OCI-M2 (cell line): ENCODE results near the gene GNRHR.

Experiments used
- DNase-seq: peaks from one replicate; lab custom pipeline; 2025; ENCODE audit not compliant: unreplicated experiment; lab: John Stamatoyannopoulos, UW

The GNRHR gene

DNA sequence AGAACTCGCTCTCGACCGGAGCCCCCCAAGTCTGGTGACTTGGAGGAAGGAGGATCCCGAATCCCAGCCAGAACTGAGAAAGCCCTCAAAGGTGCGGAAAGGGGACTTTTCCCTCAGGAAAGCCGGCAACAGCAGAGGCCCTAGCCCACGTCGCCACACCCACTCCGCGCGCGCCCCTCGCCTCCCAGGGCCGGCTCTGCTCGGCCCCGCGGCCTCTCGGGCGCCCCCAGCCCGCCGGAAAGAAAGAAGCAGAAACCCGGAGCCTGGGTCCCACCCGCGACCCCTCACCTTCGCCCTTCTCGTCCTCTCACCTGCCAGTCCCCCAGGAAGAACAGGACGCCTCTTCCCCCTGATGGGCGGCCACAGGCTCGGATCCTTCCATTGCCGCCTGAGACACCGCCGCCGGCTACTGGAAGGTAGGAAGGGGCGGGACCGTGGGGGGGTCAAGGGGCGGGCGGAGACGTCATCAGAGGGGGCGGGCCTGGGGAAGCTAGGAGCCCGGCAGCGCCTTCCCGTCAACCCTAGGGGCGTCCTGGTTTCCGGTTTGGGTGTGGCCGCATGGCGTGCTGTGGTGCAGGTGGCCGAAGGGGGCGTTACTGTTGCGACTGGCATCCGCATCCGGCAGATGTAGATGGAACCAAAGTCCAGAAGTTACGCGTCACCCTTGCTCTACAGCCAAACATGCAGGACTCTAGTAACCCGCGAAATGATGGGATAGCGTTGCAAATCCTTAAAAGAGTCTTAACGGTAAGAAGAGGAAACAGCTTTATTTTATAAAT, 53.3 kb downstream of the GNRHR start, which contains the start of gene UBA6:
Gene UBA6 (minus strand): TSS at position 418 of the 779 bp plus-strand sequence. CDS start 36 bp downstream, at position 382.
- peak; percentile 65 for DNase-seq

DNA sequence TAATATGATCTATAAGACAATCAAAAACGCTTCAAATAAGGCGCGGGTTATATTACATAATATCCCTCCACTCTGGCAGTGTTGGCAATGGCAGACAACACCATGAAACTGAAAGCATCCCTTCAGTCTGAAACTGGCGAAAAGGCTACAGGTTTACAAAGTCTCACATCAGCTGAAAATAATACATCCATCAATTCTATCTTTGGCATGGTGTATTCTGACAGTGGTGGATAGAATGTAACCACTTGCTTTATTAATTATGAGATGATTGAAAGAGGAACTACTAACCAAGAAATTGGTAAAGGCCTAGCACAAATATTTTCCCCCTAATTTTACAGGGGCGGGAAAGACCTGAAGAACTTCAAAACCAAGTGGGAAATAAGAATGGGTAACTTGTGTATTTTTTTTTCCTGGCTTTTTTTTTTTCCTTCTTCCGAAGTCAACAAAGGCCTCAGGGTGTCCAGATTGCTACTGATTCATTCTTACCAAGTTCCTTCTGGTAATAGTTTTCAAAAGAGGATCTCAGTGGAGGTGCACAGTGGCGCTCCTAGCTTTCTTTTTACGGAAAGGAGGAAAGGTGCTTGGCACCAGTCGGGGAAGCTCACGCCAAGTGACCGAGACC, 54.0 kb downstream of the GNRHR start:
- DNase-seq: no peak

DNA sequence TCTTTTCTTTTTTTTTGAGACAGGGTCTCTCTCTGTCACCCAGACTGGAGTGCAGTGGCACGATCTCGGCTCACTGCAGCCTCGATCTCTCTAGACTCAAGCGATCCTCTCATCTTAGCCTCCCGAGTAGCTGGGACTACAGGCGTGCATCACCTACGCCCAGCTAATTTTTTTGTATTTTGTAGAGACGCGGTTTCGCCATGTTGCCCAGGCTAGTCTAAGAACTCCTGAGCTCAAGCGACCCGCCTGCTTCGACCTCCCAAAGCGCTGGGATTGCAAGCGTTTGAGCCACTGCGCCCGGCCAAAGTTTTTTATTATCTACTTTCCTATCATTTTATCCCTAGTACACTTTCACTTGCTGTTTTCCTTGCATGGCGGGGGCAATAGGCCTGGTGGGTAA, 54.6 kb downstream of the GNRHR start:
- DNase-seq: no peak

DNA sequence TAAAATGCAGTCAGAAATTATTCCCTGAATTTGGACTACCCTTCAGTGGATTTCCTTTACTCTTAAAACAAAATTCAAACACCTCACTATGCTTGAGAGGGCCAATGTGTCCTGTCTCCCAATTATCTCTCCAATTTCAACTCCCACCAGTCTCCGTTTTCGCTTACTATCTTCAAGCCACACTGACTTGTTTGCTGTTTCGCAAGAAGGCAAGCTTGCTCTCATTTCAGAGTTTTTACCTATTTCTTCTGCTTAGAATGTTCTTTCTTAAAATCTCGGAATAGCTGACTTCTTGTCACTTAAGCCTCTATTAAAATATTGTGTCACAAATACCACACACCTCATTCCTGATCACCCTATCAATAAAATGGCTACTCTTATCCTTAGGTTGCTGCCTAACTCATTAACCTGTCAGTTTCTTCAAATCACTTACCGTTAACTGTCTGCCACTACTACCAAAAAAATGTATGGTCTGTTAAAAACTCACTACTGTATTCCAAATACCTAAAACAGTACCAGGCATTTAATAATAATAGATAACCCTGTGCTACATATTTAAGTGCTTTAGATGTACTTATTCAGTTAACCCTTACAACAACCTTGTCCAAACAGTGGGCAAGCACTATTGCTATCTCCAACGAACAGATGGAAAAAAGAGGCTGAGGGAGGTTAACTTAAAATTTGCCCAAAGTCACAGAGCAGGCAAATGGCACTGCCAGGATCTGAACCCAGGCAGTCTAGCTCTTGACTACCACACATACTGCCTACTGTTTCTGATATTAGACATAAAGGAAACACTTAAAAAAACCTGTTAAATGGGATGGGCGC, 56.1 kb downstream of the GNRHR start:
- DNase-seq: peak; percentile 55

DNA sequence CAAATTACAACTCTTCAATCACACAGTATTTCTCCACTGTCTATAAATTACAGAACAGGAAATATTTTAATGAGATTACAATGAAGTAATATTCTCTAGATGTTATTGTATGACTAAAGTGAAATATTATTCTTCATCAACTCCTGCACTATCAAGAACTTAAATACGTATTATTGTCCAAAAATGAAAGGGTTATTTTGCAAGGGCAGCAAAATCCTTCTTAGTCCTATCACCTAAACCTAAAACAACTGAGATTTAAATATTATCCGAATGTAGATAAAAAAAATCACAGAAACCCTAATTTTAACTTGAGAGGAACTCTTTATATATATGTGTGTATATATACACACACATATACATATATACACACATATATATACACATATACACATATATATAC, 58.1 kb downstream of the GNRHR start:
- DNase-seq: no peak

DNA sequence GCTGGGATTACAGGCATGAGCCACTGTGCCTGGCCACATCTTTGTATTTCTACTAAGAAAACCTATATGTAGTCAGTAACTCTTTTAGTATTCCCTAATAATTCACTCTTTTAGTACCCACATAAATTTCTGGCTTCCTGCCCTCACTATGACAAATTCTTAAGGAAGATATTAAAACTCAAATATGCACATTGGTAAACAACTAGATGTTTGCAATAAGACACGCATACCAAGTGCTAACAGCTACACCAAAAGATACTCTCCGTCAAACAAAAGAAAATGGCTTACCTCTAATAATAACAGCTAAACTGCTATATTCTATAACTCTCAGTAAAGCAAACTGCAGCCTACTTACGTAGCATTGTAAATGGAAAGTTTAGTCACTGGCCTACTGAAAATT, 59.5 kb downstream of the GNRHR start:
- DNase-seq: no peak

DNA sequence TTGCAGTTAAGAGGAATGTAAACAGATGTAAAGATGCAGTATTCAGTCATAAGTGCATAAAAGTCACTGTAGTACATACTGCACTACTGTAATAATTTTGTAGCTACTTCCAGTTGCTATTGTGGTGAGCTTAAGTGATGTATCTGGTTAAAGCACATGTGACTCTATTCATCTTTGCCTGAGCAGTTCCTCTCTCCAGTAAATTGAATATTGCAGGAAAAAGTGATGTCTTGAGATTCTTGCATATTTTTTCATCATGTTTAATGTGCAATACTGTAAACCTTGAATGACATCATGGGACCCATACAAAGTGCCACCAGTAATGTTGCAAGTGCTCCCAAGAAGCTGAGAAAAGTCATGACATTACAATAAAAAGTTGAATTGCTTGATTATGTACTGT, 62.9 kb downstream of the GNRHR start:
- no peak for DNase-seq
